ENCODE results near the gene MMP12. TPM values are rescaled to one million over a fixed set of nuclear protein-coding genes. Genes with fewer than 3 reads are reported as not detected.

Gene MMP12
- polyA plus RNA-seq, 2 of the 4 experiments (the other 2 are of a cell fraction) = not detected

DNA sequence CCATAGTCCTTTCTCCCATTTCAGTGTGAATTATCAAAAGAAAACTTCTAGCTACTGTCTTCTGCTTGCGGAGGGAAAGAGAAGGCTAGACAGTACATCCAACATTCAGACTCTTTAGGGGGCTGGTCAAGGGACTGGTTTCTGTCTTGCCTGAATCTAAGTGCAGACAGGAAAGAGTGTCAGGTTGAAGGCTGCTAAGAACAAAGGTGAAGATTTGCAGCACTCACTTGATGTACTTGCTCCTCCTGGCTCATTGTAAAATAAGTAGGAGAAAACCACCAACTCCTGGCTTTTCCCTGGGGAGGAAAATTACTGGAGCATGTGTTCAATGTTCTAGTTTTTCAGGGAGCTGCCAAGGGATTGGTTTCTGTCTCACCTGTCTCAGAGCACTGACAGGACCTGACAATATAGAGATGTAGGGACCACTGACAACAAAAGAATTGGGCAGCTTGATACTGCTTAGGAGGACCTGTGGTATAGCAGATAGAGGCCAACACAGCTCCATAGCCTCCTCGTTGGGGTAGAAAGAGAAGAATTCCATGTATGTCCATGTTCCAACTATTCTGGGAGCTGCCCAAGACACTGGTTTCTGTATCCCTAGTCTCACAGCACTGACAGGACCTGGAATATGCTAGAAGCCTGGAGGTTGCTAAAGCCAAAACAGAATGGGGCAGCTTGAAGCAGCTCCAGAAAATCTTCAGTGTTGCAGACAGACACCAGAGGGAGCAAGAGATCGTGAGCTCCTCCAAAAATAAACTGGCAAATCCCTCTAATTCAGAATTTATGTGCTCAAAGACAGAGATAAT is 39.7 kb upstream of the MMP12 start:
- no peak overlapping the region for H3K27ac ChIP-seq
- H3K4me3 ChIP-seq = no peak overlapping the region
- no peak for TF ChIP-seq BHLHE40 (IDR thresholded peaks at IDR 0.05; ENCODE audit: low read depth, low read length)
- peak; percentile 51 for TF ChIP-seq SMC3 (IDR thresholded peaks at IDR 0.05)
- TF ChIP-seq, protein P1, sequence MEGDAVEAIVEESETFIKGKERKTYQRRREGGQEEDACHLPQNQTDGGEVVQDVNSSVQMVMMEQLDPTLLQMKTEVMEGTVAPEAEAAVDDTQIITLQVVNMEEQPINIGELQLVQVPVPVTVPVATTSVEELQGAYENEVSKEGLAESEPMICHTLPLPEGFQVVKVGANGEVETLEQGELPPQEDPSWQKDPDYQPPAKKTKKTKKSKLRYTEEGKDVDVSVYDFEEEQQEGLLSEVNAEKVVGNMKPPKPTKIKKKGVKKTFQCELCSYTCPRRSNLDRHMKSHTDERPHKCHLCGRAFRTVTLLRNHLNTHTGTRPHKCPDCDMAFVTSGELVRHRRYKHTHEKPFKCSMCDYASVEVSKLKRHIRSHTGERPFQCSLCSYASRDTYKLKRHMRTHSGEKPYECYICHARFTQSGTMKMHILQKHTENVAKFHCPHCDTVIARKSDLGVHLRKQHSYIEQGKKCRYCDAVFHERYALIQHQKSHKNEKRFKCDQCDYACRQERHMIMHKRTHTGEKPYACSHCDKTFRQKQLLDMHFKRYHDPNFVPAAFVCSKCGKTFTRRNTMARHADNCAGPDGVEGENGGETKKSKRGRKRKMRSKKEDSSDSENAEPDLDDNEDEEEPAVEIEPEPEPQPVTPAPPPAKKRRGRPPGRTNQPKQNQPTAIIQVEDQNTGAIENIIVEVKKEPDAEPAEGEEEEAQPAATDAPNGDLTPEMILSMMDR (IDR thresholded peaks at IDR 0.05) = peak; percentile 47
- TF ChIP-seq RAD21 (conservative IDR thresholded peaks at IDR 0.05 in 1 of 2, IDR thresholded peaks at IDR 0.05 in 1 of 2) = peak; percentile 42 to 47; a peak in 3 of 5 replicates
- DNase-seq (ENCODE audit: low read depth in 1 of 2, low spot score in 1 of 2) (peak; percentile 18 to 23), ATAC-seq (peak; percentile 62 to 73; a peak in 5 of 6 replicates), FAIRE-seq (no peak)
- H3K4me2 ChIP-seq = no peak overlapping the region
- ChIA-PET CTCF (interaction anchor here (0.6 to 2.5 kb wide), 18 partner anchors 8 to 181 kb away, joined by 3 to 14 read pairs (median 5); partner anchors contain the start of gene MMP10), POLR2A (no interaction called here)
- no peaks in the 10 kb centered on the region for H3K9me3 ChIP-seq
- H3K4me1 ChIP-seq = no peaks in the 10 kb centered on the region
- WGBS (ENCODE audit: missing lambda C conversion rate) = 31% methylated on average over 3 of the region's 3 CpGs

DNA sequence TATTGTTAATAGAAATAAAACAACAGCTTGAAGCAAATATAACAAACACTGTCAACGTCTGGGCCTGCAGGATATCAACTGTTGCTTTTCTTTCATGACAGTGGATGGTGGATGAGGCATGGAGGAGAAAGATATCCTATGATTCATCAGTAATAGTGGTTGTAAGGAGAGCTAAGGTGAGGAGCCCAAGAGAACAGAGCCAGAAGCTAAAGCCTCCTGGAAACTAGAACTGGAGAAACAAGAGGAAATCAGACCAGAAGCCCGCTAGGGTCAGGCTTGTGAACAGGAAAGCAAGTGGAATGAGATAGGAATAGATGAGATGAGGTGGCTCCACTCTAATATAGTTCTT is 37.7 kb upstream of the MMP12 start:
- TF ChIP-seq MAZ (IDR thresholded peaks at IDR 0.05; ENCODE audit: borderline replicate concordance, low read depth, low read length) (no peak), NR3C1 (IDR thresholded peaks at IDR 0.05) (no peak), RNF2 (IDR thresholded peaks at IDR 0.05; ENCODE audit: borderline replicate concordance, low read depth) (no peak), KDM5A (IDR thresholded peaks at IDR 0.05) (no peak), CBX2 (IDR thresholded peaks at IDR 0.05; ENCODE audit: borderline replicate concordance, low read depth) (no peak)
- WGBS (ENCODE audit: missing lambda C conversion rate) = 40% methylated on average over 2 of the region's 2 CpGs
- H3K27ac ChIP-seq = no peak overlapping the region
- no peak overlapping the region for H3K4me2 ChIP-seq
- POLR2A ChIA-PET = no interaction called here
- no peak overlapping the region for H3K4me3 ChIP-seq
- no peak for DNase-seq (ENCODE audit: low read depth in 1 of 2, low spot score in 1 of 2)
- CTCF ChIA-PET = interaction anchor here (2.8 kb wide), 1 partner anchor 28 kb away, joined by 8 read pairs; no protein-coding TSS in a partner anchor
- no peaks in the 10 kb centered on the region for H3K4me1 ChIP-seq
- H3K9me3 ChIP-seq = no peaks in the 10 kb centered on the region
- no peak for FAIRE-seq
- ATAC-seq = no peak

DNA sequence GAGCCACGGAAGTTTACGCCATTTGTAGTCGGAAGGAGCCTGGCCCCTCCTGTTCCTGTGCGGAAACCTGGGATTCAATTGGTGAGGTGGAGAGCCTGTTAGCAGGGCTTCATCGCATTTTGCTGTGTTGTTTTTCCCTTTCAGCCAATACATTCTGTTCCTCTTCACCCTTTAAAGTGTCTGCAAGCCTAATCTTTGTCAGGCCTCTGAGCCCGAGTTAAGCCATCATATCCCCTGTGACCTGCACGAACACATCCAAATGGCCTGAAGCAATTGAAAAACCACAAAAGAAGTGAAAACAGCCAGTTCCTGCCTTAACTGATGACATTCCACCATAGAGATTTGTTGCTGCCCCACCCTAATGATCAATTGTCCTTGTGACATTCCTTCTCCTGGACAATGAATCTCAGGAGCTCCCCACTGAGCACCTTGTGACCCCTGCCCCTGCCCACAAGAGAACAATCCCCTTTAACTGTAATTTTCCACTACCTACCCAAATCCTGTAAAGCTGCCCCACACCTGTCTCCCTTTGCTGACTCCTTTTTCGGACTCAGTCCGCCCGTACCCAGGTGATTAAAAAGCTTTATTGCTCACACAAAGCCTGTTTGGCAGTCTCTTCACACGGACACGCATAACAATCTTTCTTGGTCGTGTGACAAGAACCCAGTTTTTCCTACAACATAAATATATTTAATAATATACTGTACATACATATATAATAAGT is 37.1 kb upstream of the MMP12 start:
- no peak for ATAC-seq
- ChIA-PET CTCF (interaction anchor here (1.0 to 2.8 kb wide), 2 partner anchors 29 to 178 kb away, joined by 3 to 8 read pairs; no protein-coding TSS in a partner anchor), POLR2A (no interaction called here)
- Histone ChIP-seq H3K4me2 (no peak overlapping the region), H3K9me3 (no peaks in the 10 kb centered on the region), H3K4me1 (no peaks in the 10 kb centered on the region), H3K4me3 (no peak overlapping the region), H3K27ac (no peak overlapping the region)
- WGBS (ENCODE audit: missing lambda C conversion rate) = 77% methylated on average over 13 of the region's 13 CpGs
- DNase-seq (ENCODE audit: low read depth in 1 of 2, low spot score in 1 of 2) = no peak
- FAIRE-seq = no peak
- TF ChIP-seq KDM5A (IDR thresholded peaks at IDR 0.05) (no peak), NPAS2 (CRISPR knock-in tag; IDR thresholded peaks at IDR 0.05; ENCODE audit: borderline replicate concordance) (no peak), RCOR1 (IDR thresholded peaks at IDR 0.05; ENCODE audit: low read depth, low read length) (no peak), FOXS1 (CRISPR knock-in tag; IDR thresholded peaks at IDR 0.05) (no peak), PHF8 (IDR thresholded peaks at IDR 0.05; ENCODE audit: borderline replicate concordance, low read depth) (no peak), CHD4 (IDR thresholded peaks at IDR 0.05; ENCODE audit: borderline replicate concordance) (no peak), HEYL (CRISPR knock-in tag; IDR thresholded peaks at IDR 0.05) (no peak), HOXA7 (CRISPR knock-in tag; IDR thresholded peaks at IDR 0.05) (no peak), ESRRA (IDR thresholded peaks at IDR 0.05; ENCODE audit: borderline replicate concordance, low read length) (no peak), RARB (CRISPR knock-in tag; IDR thresholded peaks at IDR 0.05) (no peak), RAD21 (conservative IDR thresholded peaks at IDR 0.05 in 1 of 2, IDR thresholded peaks at IDR 0.05 in 1 of 2) (no peak), NFE2L2 (conservative IDR thresholded peaks at IDR 0.05; ENCODE audit: low read length) (no peak), POLR2A (IDR thresholded peaks at IDR 0.05; ENCODE audit: low read length) (no peak), EP300 (IDR thresholded peaks at IDR 0.05) (no peak), JUNB (IDR thresholded peaks at IDR 0.05) (no peak)
- TF ChIP-seq, protein P1 (IDR thresholded peaks at IDR 0.05) = no peak
- TF ChIP-seq, protein P2, sequence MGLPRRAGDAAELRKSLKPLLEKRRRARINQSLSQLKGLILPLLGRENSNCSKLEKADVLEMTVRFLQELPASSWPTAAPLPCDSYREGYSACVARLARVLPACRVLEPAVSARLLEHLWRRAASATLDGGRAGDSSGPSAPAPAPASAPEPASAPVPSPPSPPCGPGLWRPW (IDR thresholded peaks at IDR 0.05) = no peak
- TF ChIP-seq, protein P3, sequence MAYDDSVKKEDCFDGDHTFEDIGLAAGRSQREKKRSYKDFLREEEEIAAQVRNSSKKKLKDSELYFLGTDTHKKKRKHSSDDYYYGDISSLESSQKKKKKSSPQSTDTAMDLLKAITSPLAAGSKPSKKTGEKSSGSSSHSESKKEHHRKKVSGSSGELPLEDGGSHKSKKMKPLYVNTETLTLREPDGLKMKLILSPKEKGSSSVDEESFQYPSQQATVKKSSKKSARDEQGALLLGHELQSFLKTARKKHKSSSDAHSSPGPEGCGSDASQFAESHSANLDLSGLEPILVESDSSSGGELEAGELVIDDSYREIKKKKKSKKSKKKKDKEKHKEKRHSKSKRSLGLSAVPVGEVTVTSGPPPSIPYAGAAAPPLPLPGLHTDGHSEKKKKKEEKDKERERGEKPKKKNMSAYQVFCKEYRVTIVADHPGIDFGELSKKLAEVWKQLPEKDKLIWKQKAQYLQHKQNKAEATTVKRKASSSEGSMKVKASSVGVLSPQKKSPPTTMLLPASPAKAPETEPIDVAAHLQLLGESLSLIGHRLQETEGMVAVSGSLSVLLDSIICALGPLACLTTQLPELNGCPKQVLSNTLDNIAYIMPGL (CRISPR knock-in tag; IDR thresholded peaks at IDR 0.05; ENCODE audit: borderline replicate concordance) = no peak

Measured in A549 (cell line).